Activated T-cell treated with anti-CD3 and anti-CD28 coated beads, Interleukin-2, amount 50 U/mL, for 72 hours (primary cell): ENCODE results near the gene BLOC1S6. TPM values are rescaled to one million over a fixed set of nuclear protein-coding genes. Genes with fewer than 3 reads are reported as not detected.
A peak's percentile ranks its signal among the peaks of the same experiment; 100 is the strongest.

Experiments used
- ATAC-seq, 2 donors: fragments of 150-1000 bp; cut with Tn5 transposase; replicated peaks in 1 of 2; 2 replicates each; pipeline ENCODE4 v1.10.0; 2021; ENCODE audit warnings: moderate library complexity in 2 of 2, mild to moderate bottlenecking in 1 of 2
- DNase-seq, 2 donors: peaks; one replicate each; pipeline ENCODE4 v3.0.0; 2021 to 2022; ENCODE audit warnings: mixed read lengths in 1 of 2
- H3K27ac Mint-ChIP-seq: one replicate; pipeline ENCODE4 v1.8.0; 2022; ENCODE audit warnings: mild to moderate bottlenecking, moderate library complexity, mixed read lengths
- H3K27me3 Mint-ChIP-seq: one replicate; pipeline ENCODE4 v1.8.0; 2022; ENCODE audit warnings: low read depth, mixed read lengths
- H3K36me3 Mint-ChIP-seq, 2 donors: one replicate each; pipeline ENCODE4 v1.8.0; 2022; ENCODE audit warnings: mixed read lengths in 2 of 2, mild to moderate bottlenecking in 1 of 2; ENCODE audit not compliant: insufficient read depth in 2 of 2
- H3K4me1 Mint-ChIP-seq: one replicate; pipeline ENCODE4 v1.8.0; 2022; ENCODE audit warnings: low read depth, mixed read lengths
- H3K4me3 Mint-ChIP-seq, 2 donors: one replicate each; pipeline ENCODE4 v1.8.0; 2022; ENCODE audit warnings: mild to moderate bottlenecking in 2 of 2, mixed read lengths in 2 of 2, moderate library complexity in 2 of 2
- H3K9me3 Mint-ChIP-seq, 2 donors: one replicate each; pipeline ENCODE4 v1.8.0; 2022; ENCODE audit warnings: mixed read lengths in 2 of 2
- total RNA-seq, 2 donors: library from RNA; stranded (reverse); gene quantifications; one replicate each; pipeline ENCODE4 v1.2.3, GENCODE V29; 2022

The BLOC1S6 gene
- total RNA-seq, 2 donors from 2014 or later, result 52.5 to 60.0 TPM

DNA sequence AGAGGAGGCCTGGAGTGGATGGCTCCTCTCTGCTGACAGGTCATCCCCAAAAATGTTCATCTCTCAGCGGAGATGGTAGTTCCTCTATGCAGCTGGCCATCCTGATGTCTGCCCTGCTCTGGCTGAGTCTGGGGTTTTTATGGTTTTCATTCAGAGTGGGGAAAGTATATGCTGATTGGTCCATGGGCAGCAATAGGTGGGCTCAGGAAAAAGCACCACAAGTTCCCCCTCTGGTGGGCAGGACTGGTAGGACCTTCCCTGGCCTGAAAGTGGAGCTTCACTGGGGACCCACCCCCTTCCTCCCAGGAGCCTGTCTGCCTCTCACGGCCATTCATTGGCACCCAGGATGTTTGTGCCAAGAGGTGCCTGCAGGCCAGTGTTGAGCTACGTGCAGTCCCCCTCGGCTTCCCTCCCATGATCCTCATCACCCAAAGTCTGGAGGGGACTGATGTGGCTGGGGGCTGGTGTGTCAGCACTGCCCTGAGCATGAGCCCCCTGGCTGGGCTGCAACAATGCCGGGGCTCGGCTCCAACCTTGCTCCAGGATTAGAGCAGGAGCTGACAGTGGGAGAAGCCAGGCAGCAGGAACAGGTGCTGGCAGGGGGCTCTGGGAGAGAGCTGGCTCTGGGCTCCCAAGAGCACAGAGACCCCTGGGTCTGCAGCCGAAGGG is 13.1 kb upstream of the BLOC1S6 start:
- peak; percentile 36 to 42 for ATAC-seq
- Mint-ChIP-seq H3K27me3 (peaks cover 23% of the 10 kb centered on the region), H3K4me1 (no peaks in the 10 kb centered on the region), H3K9me3 (no peaks in the 10 kb centered on the region), H3K36me3 (no peaks in the 10 kb centered on the region), H3K4me3 (no peak overlapping the region), H3K27ac (no peak overlapping the region)
- DNase-seq, result peak in 1 of 2 donors; percentile 9

DNA sequence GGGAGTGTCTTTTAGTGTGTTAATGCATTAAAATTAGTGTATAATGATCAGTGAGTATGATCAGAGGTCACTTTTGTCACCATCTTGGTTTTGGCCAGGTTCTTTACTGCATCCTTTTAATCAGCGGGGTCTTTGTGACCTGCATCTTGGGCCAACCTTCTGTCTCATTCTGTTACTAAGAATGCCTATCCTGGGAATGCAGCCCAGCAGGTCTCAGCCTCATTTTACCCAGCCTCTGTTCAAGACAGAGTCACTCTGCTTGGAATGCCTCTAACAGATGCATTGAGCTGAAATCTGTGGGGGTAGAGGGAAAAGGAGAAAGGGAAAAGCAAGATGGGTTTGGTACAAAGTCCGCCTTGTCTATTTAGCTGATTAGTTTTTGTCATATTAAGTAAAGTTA is 5.3 kb upstream of the BLOC1S6 start:
- H3K4me1 Mint-ChIP-seq, result peaks cover 9% of the 10 kb centered on the region
- H3K4me3 Mint-ChIP-seq, result no peak overlapping the region
- no peaks in the 10 kb centered on the region for H3K36me3 Mint-ChIP-seq
- DNase-seq, result no peak
- no peak overlapping the region for H3K27ac Mint-ChIP-seq
- ATAC-seq, result no peak
- no peaks in the 10 kb centered on the region for H3K27me3 Mint-ChIP-seq
- H3K9me3 Mint-ChIP-seq, result no peaks in the 10 kb centered on the region

DNA sequence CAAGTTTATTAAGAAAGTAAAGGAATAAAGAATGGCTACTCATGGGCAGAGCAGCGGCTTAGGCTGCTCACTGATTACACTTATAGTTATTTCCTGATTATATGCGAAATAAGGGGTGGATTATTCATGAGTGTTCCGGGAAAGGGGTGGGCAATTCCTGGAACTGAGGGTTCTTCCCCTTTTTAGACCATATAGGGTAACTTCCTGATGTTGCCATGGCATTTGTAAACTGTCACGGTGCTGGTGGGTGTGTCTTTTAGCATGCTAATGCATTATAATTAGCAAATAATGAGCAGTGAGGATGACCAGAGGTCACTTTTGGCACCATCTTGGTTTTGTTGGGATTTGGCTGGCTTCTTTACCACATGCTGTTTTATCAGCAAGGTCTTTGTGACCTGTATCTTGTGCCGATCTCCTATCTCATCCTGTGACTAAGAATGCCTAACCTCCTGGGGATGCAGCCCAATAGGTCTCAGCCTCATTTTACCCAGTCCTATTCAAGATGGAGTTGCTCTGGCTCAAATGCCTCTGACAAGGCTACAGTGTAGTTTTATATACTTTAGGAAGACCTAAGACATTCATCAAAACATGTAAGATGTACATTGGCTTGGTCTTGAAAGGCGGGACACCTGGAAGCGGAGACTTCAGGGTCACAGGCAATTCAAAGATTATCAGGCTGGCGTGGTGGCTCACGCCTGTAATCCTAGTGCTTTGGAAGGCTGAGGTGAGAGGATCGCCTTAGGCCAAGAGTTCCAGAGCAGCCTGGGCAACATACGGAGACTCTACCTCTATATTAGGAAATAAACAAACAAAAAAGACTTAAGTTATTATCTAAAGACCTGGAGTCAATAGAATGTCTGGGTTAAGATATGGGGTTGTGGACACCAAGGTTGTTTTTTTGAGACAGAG is 3.2 kb upstream of the BLOC1S6 start:
- Mint-ChIP-seq H3K4me1 (peaks cover 19% of the 10 kb centered on the region), H3K27ac (no peak overlapping the region), H3K27me3 (no peaks in the 10 kb centered on the region), H3K9me3 (no peaks in the 10 kb centered on the region), H3K4me3 (no peak overlapping the region), H3K36me3 (peaks cover 2 to 3% of the 10 kb centered on the region in 2 donors)
- DNase-seq, result peak in 1 of 2 donors; percentile 6
- no peak for ATAC-seq

DNA sequence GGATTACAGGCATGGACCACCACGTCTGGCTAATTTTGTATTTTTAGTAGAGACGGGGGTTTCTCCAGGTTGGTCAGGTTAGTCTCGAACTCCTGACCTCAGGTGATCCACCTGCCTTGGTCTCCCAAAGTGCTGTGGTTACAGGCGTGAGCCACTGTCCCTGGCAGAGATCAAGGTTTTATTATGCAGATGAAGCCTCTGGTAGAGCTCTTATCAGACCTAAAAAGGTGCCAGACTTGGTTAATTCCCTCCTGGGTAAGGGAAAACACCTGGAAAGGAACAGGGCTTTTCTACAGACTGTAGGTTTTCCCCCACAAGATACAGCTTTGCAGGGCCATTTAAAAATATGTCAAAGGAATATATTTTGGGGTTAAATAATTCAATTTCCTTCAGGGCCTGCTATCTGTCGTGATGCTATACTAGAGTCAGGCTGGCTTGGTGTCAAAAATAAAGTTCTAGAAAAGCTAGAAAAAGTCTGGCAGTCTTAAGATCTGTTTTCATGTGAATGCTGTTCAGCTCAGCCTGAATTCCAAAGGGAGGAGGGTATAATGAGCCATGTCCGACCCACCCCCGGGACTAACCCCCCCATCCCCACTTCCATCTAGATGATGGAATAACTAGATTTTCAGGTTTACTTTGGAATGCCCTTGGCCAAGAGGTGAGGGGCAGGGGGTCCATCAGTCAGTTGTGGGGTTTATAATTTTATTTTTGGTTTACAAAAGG is 1.9 kb upstream of the BLOC1S6 start:
- Mint-ChIP-seq H3K27me3 (no peaks in the 10 kb centered on the region), H3K36me3 (peaks cover 2 to 3% of the 10 kb centered on the region in 2 donors), H3K4me3 (peak overlapping the region; percentile 89 to 94), H3K4me1 (peaks cover 26% of the 10 kb centered on the region), H3K27ac (no peak overlapping the region), H3K9me3 (no peaks in the 10 kb centered on the region)
- ATAC-seq, result no peak
- DNase-seq, result no peak

DNA sequence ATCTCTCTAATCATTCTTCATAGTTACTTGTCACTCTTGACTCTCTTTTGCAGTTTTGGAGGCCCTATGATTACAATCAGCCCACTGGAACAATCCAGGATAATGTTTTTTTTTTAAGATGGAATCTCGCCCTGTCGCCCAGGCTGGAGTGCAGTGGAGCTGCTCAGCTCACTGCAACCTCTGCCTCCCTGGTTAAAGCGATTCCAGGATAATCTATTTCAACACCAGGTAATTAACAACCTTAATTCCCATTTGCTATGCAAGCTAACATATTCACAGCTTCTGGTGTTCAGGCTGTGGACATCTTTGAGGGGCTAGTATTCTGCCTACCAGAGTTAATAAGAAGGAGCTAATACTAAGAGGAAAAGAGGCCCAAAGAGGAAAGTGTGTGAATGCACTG is 1.1 kb upstream of the BLOC1S6 start:
- Mint-ChIP-seq H3K4me3 (peak overlapping the region; percentile 89 to 94), H3K27ac (peak overlapping the region; percentile 98), H3K4me1 (peaks cover 26% of the 10 kb centered on the region), H3K27me3 (no peaks in the 10 kb centered on the region), H3K9me3 (no peaks in the 10 kb centered on the region), H3K36me3 (peaks cover 2 to 3% of the 10 kb centered on the region in 2 donors)
- DNase-seq (no peak), ATAC-seq (no peak)

DNA sequence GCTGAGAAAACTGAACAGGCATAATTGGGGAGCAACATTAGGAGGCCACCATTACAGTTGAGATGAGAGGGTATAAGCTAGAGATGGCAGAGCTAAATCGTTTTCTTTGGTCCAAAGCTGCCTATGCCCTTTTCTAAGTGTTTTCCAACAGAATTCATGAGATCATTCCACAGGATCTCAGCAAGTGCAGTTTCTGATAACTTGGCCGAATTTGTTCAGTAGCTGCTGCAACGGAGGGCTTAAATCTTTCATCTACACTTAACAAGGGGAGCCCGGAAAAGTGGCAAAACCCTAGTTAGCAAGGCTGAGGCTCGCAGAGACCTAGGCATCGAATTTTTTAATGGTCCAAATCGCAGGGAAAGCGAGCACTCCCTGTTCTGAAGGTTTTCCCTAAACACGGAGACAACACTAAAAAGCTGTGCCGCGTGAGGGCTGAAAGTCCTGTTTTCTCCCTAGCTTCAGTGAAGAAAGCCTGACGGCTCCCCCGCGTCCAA is 531 bp upstream of the BLOC1S6 start:
- Mint-ChIP-seq H3K4me3 (peak overlapping the region; percentile 89 to 94), H3K27me3 (no peaks in the 10 kb centered on the region), H3K36me3 (peaks cover 2 to 3% of the 10 kb centered on the region in 2 donors), H3K4me1 (peaks cover 30% of the 10 kb centered on the region), H3K9me3 (no peaks in the 10 kb centered on the region), H3K27ac (peak overlapping the region; percentile 98)
- DNase-seq (no peak), ATAC-seq (no peak)

DNA sequence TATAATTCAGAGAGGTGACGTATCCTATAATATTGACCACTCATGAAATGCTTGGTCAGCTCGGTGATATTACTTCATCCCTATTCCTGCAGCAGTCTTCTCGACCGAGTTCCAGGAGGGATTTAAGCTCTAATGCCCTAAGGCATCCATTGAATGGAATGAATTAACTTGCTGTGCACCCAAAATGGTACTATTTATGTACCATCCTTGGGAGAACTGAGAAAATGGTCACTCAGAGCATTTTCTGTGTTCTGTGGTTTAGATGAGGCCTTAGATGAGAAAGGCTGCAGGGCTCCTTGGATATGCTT is 638 bp downstream of the BLOC1S6 start:
- DNase-seq (no peak), ATAC-seq (no peak)
- Mint-ChIP-seq H3K27ac (peak overlapping the region; percentile 98), H3K9me3 (no peaks in the 10 kb centered on the region), H3K4me1 (peaks cover 32% of the 10 kb centered on the region), H3K36me3 (peaks cover 3 to 5% of the 10 kb centered on the region in 2 donors), H3K4me3 (peak overlapping the region; percentile 89 to 94), H3K27me3 (no peaks in the 10 kb centered on the region)

DNA sequence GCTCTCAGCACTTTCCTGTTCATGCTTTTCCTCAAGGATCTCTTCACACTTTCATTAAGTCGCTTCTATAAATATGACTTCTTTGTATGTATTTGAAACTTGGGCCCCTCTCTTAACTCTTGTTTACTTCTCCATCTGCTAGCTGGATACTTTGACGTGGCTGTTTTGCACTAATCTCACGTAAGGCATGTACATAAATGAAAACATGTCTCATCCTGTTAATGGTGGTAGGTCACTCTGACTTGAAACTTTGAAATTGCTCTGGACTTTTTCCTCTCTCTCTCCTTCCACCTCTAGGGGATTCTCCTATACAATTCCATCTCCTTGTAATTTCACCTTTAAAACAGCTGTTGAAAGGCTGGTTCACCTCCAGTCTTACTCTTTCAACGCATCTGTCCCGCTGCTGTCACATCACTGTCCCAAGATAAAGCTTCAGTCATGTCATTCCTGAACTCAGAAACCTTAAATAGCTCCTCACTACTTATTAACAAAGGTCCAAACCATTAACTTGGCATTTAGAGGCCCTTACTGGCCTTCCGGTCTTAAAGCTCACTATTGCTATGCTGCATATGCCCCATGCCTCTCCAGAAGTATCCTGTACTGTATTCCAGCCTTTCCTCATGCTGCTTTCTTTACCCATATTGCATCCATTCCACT is 1.2 kb downstream of the BLOC1S6 start:
- ATAC-seq, result no peak
- peak overlapping the region; percentile 98 for H3K27ac Mint-ChIP-seq
- no peaks in the 10 kb centered on the region for H3K9me3 Mint-ChIP-seq

DNA sequence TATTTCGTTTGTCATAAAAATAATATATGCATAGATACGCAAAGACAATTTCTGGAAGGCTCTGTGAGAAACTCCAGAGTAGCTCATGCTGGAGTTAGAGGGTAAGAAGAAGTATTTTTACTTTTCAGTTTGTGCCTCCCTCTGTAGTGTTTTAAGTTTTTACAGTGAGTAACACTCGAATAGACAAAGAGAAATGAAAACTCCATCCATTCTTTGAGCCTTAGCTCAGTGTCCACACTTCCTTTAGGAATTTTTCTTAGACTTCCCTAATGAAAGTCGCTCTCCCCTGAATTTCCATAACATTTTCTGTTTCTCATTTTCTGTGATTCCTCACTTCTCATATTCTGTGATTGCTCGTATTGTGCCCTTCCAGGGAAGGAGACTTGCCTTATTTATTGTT is 2.1 kb downstream of the BLOC1S6 start:
- H3K9me3 Mint-ChIP-seq, result no peaks in the 10 kb centered on the region
- ATAC-seq (no peak), DNase-seq (no peak)
- peaks cover 3 to 7% of the 10 kb centered on the region in 2 donors for H3K36me3 Mint-ChIP-seq
- peak overlapping the region; percentile 89 to 94 for H3K4me3 Mint-ChIP-seq
- H3K27ac Mint-ChIP-seq, result peak overlapping the region; percentile 98
- no peaks in the 10 kb centered on the region for H3K27me3 Mint-ChIP-seq
- H3K4me1 Mint-ChIP-seq, result peaks cover 39% of the 10 kb centered on the region

More for the DNA sequence above, 1.2 kb downstream of the BLOC1S6 start:
- H3K4me3 Mint-ChIP-seq, result peak overlapping the region; percentile 89 to 94
- DNase-seq, result no peak
- H3K27me3 Mint-ChIP-seq, result no peaks in the 10 kb centered on the region
- peaks cover 32% of the 10 kb centered on the region for H3K4me1 Mint-ChIP-seq
- H3K36me3 Mint-ChIP-seq, result peaks cover 3 to 5% of the 10 kb centered on the region in 2 donors

DNA sequence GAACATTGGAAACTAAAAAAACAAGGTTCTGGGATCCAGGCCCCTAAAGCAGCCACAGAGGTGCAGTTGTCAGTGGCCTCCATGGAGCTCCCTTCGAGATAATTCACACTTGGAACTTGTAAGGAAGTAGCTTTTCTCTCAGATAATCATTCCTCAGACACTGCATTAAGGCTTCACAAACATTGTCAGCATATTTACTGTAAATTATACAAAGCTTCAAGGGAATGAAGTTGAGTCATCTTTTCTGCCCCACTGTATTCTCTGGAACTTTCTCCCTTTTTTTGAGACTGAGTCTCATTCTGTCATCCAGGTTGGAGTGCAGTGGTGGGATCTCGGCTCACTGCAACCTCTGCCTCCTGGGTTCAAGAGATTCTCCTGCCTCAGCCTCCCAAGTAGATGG is 7.1 kb downstream of the BLOC1S6 start:
- no peak overlapping the region for H3K4me3 Mint-ChIP-seq
- H3K27me3 Mint-ChIP-seq, result no peaks in the 10 kb centered on the region
- H3K27ac Mint-ChIP-seq, result no peak overlapping the region
- no peak for DNase-seq
- no peaks in the 10 kb centered on the region for H3K9me3 Mint-ChIP-seq
- peaks cover 3 to 18% of the 10 kb centered on the region in 2 donors for H3K36me3 Mint-ChIP-seq
- ATAC-seq, result no peak
- H3K4me1 Mint-ChIP-seq, result peaks cover 22% of the 10 kb centered on the region

DNA sequence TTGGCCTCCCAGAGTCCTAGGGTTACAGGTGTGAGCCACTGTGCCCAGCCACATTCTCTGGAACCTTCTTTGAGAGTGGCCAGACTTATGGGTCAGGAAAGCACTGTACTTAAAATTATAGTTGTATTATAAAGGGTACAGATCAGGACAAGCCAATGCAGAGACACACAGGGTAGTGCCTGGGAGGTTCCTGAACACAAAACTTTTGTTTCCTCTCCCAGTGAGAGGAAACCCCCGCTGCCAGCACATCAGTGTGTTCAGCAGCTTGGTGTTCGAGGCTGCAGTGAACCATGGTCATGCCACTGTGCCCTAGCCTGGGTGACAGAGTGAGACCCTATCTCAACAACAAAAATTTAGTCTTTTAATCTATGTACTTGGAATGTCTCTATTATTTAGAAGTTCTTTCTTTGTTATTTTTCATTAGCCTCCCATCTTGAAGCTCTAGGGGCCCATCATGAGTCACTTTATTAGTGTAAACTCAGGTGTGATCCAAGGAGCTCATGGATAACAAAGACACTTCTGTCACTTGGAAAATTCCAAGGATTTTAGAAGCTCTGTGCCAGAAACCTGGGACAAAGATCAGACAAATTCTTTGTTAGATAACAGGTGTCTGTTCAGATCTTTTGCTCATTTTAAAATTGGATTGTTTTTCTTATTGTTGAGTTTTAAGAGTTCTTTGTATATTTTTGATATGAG is 7.8 kb downstream of the BLOC1S6 start:
- no peak for DNase-seq
- Mint-ChIP-seq H3K27me3 (no peaks in the 10 kb centered on the region), H3K36me3 (peaks cover 3 to 18% of the 10 kb centered on the region in 2 donors), H3K4me1 (peaks cover 18% of the 10 kb centered on the region), H3K4me3 (no peak overlapping the region), H3K9me3 (no peaks in the 10 kb centered on the region), H3K27ac (no peak overlapping the region)
- ATAC-seq, result no peak

DNA sequence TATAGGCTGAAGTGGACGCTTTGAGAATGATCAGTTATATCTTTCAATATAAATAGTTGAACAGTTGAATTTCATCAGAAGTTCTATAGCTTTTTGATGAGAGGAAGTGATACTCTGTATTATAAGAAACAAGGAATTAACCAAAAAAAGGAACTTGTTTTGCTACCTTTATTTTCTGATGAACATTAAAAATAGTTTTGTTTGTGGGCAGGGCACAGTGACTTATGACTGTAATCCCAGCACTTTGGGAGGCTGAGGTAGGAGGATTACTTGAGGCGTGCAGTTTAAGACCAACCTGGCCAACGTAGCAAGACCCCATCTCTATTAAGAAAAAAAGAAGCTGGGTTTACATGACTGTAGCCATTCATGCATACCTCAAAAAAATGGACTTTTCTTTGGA is 16.7 kb downstream of the BLOC1S6 start:
- no peaks in the 10 kb centered on the region for H3K27me3 Mint-ChIP-seq
- peaks cover 3 to 5% of the 10 kb centered on the region in 2 donors for H3K36me3 Mint-ChIP-seq
- no peak for DNase-seq
- no peak overlapping the region for H3K27ac Mint-ChIP-seq
- no peak for ATAC-seq
- H3K9me3 Mint-ChIP-seq, result no peaks in the 10 kb centered on the region
- H3K4me1 Mint-ChIP-seq, result no peaks in the 10 kb centered on the region
- no peak overlapping the region for H3K4me3 Mint-ChIP-seq
